Activated CD4-positive, alpha-beta T cell treated with anti-CD3 and anti-CD28 coated beads for 36 hours (primary cell): ENCODE data around the gene NET1. TPM values are rescaled to one million over a fixed set of nuclear protein-coding genes. Genes with fewer than 3 reads are reported as not detected.
A peak's percentile ranks its signal among the peaks of the same experiment; 100 is the strongest.

Experiments used
- ATAC-seq: fragments of 200-7000 bp; cut with Tn5 transposase; one replicate; pipeline ENCODE4 v1.10.0; 2021; ENCODE audit warnings: mild to moderate bottlenecking, moderate library complexity
- CTCF ChIA-PET: fragments of 350-600 bp; sonication (Branson Sonifier 250); formaldehyde crosslinking; loops from one replicate; lab custom pipeline; 2021; ENCODE audit warnings: antibody characterized with exemption; lab: Charles Lee
- POLR2A ChIA-PET: fragments of 350-600 bp; sonication (Branson Sonifier 250); formaldehyde crosslinking; loops from one replicate; lab custom pipeline; 2021; ENCODE audit warnings: antibody characterized with exemption, inconsistent platforms; lab: Charles Lee
- DNase-seq: peaks from one replicate; pipeline ENCODE4 v3.0.0-alpha.2; 2020
- H3K27ac Mint-ChIP-seq: one replicate; pipeline ENCODE4 v1.8.0; 2021; ENCODE audit warnings: mixed read lengths
- H3K27me3 Mint-ChIP-seq: one replicate; pipeline ENCODE4 v1.8.0; 2021; ENCODE audit warnings: mixed read lengths
- H3K36me3 Mint-ChIP-seq: one replicate; pipeline ENCODE4 v1.8.0; 2021; ENCODE audit warnings: low read depth, mixed read lengths
- H3K4me1 Mint-ChIP-seq: one replicate; pipeline ENCODE4 v1.8.0; 2021; ENCODE audit warnings: mixed read lengths
- H3K4me3 Mint-ChIP-seq: one replicate; pipeline ENCODE4 v1.8.0; 2021; ENCODE audit warnings: mild to moderate bottlenecking, moderate library complexity, mixed read lengths
- H3K9me3 Mint-ChIP-seq: one replicate; pipeline ENCODE4 v1.8.0; 2021; ENCODE audit warnings: low read depth, mixed read lengths
- intact Hi-C, 2 experiments: fragments of 100-400 bp; cut with DNase I in 1 of 2; cut with micrococcal nuclease in 1 of 2; formaldehyde crosslinking; loops; one replicate each; pipeline versions ENCODE4 v1.14.2 to v1.15.1; 2022 to 2024; cut with DNase I, micrococcal nuclease
- total RNA-seq, 2 experiments: library from RNA; stranded (reverse); gene quantifications; one replicate each; pipeline ENCODE4 v1.2.3, GENCODE V29; 2021

The NET1 gene
- total RNA-seq, 2 experiments from 2014 or later: 27.8 to 34.8 TPM

DNA sequence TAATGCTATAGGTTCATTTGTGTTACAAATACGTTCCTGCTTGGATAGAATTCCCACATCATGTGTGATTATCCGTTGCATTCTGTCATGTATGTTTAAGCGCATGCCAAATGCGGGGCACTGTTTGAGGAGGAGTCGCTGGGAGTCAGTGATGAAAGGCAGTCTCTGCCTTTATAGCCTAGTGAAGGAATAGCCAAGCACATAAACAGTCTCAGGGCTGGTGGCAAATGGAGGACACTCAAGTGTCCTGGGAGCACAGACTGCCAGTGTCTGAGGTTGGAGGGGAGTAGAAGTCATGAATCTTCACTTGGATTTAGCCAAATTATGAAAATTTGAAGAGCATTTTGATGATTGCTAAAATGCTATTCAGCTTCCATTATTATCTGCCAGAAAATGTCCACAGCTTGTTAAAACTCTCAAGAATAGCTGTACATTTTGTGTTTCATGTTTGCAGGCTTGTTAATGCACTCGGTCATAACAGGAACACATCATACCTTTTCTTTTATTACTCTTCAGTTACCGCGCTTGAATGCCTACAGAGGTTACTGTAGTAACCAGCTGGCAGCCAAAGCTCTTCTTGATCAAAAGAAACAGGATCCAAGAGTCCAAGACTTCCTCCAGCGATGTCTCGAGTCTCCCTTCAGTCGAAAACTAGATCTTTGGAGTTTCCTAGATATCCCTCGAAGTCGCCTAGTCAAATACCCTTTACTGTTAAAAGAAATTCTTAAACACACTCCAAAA lies 41.6 kb downstream of the NET1 start:
- Mint-ChIP-seq H3K4me1 (peaks cover 18% of the 10 kb centered on the region), H3K4me3 (no peak overlapping the region), H3K27me3 (no peaks in the 10 kb centered on the region), H3K36me3 (peaks cover 39% of the 10 kb centered on the region), H3K9me3 (no peaks in the 10 kb centered on the region), H3K27ac (no peak overlapping the region)
- ChIA-PET CTCF (interaction anchor here (0.7 to 3.6 kb wide), 3 partner anchors 10 to 615 kb away, joined by 3 to 21 read pairs (median 6); no protein-coding TSS in a partner anchor), POLR2A (no interaction called here)
- intact Hi-C loops: no loop called here
- DNase-seq: no peak
- ATAC-seq: no peak

DNA sequence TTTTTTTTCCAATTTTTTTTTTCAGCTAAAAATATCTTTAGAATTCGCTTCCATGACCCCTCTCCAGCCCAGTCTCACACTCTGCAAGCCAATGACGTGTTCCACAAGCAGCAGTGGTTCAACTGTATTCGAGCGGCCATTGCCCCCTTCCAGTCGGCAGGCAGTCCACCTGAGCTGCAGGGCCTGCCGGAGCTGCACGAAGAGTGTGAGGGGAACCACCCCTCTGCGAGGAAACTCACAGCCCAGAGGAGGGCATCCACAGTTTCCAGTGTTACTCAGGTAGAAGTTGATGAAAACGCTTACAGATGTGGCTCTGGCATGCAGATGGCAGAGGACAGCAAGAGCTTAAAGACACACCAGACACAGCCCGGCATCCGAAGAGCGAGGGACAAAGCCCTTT lies 44.2 kb downstream of the NET1 start:
- DNase-seq (no peak), ATAC-seq (no peak)
- Mint-ChIP-seq H3K9me3 (no peaks in the 10 kb centered on the region), H3K4me3 (no peak overlapping the region), H3K4me1 (peaks cover 12% of the 10 kb centered on the region), H3K27ac (no peak overlapping the region), H3K27me3 (no peaks in the 10 kb centered on the region), H3K36me3 (peaks cover 43% of the 10 kb centered on the region)
- intact Hi-C loops: no loop called here
- POLR2A ChIA-PET: no interaction called here
- CTCF ChIA-PET: interaction anchor here (0.6 to 3.6 kb wide), 3 partner anchors 13 to 131 kb away, joined by 3 to 21 read pairs (median 3); no protein-coding TSS in a partner anchor

DNA sequence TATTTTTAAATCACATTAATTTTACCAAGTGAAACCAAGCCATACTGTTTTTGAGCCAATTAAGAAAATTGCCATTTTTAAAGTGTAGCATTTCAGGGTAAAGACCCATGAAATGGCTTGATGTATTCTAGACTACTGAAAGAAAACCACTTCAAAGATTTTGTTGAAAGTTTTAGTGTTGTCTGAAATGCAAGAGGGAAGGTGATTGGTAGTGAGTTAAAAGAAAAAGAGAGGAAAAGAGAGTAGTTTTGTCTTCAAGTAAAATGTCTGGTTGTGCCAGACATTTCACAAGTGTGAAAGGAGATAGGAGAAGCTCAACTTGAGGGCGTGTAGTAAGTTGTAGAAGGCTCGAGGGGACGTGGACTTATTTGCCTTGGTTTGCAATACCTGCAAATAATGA lies 45.4 kb downstream of the NET1 start:
- Mint-ChIP-seq H3K4me3 (peak overlapping the region; percentile 3), H3K27me3 (no peaks in the 10 kb centered on the region), H3K36me3 (peaks cover 39% of the 10 kb centered on the region), H3K27ac (peak overlapping the region; percentile 48), H3K9me3 (no peaks in the 10 kb centered on the region), H3K4me1 (peaks cover 12% of the 10 kb centered on the region)
- ChIA-PET CTCF (no interaction called here), POLR2A (no interaction called here)
- intact Hi-C loops: no loop called here
- ATAC-seq (no peak), DNase-seq (no peak)

DNA sequence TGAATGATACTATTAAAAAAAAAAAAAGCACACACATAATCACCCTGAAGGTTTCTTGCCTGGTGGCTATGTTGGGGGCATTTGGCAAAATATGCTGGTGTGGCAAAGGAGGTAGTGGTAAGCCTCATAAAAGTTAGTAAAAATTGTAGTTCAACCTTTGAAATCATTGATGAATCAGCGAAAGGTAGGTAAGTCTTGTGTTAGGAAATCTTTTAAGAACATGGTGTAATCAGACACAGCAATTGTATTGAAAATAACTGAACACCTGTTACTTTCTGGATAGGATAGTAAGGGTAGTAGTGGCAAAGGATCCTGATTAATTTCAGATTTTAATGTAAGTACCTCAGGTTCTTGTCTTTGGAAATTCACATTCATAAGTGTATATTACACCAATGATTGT lies 46.1 kb downstream of the NET1 start:
- H3K36me3 Mint-ChIP-seq: peaks cover 37% of the 10 kb centered on the region
- no peak overlapping the region for H3K4me3 Mint-ChIP-seq
- H3K9me3 Mint-ChIP-seq: no peaks in the 10 kb centered on the region
- H3K4me1 Mint-ChIP-seq: peaks cover 12% of the 10 kb centered on the region
- H3K27ac Mint-ChIP-seq: no peak overlapping the region
- ChIA-PET CTCF (no interaction called here), POLR2A (no interaction called here)
- no peak for ATAC-seq
- no peaks in the 10 kb centered on the region for H3K27me3 Mint-ChIP-seq
- intact Hi-C loops: no loop called here
- DNase-seq: no peak

DNA sequence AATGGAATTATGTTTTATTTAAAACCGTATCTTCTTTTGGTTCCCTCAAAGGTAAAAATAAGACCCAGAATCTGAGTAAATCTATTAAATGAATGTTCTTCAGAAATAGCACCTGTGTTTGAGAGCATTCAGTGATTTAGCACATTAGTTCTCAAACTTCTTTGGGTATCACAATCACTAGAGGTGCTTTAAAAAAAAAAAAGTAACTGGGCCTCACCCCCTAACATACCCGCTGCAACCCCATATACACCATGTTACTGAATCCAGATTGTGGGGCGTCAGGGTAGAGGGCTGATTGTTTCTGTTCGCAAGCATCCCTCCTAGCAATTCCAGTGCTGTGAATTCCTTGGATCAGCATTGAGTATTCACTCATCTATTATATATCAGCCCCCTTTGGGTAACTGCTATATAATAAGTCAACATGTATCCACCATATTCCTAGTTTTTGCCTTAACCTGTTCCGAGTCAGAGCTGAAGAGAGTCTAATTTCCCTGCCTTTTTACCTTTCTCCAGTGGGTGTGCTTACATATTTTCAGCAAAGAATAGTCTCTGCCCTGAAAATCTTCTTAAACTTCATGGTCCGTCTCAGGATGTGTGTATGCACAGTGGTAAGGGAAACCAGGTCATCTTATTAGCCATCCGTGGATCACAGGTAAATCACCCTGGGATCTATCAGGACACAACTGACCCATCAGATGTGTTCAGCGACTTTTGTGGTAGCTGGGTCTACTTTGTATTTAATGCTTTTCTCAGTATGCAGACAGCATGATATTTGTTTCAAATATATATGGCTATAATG lies 46.8 kb downstream of the NET1 start:
- Mint-ChIP-seq H3K27me3 (no peaks in the 10 kb centered on the region), H3K36me3 (peaks cover 34% of the 10 kb centered on the region), H3K4me1 (peaks cover 12% of the 10 kb centered on the region), H3K27ac (no peak overlapping the region), H3K4me3 (no peak overlapping the region), H3K9me3 (no peaks in the 10 kb centered on the region)
- ATAC-seq: no peak
- intact Hi-C loops: no loop called here
- no peak for DNase-seq
- ChIA-PET CTCF (no interaction called here), POLR2A (no interaction called here)

DNA sequence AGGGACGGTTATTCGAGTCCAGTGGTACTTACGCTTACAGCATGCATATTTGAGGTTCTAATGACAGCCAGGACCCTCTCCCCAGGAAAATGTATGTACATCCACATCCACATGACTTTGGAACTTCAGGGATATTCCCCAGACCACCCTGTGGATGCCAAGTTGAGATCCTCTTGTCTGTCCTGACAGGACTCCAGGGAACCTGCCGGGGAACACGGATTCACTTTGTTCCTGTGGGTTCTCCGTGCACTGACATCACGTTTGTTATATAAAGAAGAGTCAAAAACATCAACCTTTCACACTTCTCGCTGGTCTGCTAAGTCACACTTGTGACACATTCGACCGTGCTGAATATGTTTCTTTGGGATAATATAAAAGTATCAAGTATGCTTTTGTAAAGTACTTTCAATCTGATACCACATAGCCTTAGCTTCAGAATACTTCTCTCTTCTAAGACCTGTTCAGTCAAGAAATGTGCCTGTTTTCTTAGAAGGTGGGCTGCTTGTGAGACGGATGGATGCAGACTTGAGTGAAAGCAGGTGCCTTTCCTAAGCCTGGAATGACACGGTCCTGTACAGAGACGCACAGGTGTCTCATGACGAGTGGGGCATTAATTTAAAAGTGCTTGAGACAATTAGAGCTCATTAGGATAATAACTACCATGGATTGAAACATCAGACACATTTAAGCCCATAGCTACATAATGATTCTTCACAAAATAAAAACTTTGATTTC lies 48.3 kb downstream of the NET1 start:
- H3K27ac Mint-ChIP-seq: no peak overlapping the region

DNA sequence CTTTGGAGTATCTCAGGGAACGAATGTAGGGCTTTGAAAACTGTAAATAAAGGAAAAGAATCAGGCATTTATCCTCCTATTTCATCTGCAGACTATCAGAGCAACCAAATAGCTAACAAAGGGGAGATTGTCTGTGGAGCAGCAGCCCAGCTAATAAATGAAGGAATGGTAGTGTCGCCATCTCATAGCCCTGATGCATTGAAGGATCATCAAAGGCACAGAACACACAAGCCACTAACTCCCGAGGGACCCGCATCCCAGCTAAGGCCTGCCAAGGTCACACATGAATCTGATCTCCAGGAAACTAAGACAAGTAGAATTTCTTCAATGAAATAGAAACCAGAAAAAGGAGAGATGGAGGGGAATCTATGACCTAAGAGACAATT lies 48.8 kb downstream of the NET1 start:
- H3K27me3 Mint-ChIP-seq: no peaks in the 10 kb centered on the region
- CTCF ChIA-PET: interaction anchor here (0.7 to 2.8 kb wide), 7 partner anchors 13 to 1278 kb away, joined by 3 to 12 read pairs (median 4); no protein-coding TSS in a partner anchor
- H3K4me3 Mint-ChIP-seq: no peak overlapping the region
- H3K9me3 Mint-ChIP-seq: no peaks in the 10 kb centered on the region
- peaks cover 12% of the 10 kb centered on the region for H3K4me1 Mint-ChIP-seq
- intact Hi-C loops: no loop called here
- H3K36me3 Mint-ChIP-seq: peaks cover 20% of the 10 kb centered on the region
- DNase-seq (no peak), ATAC-seq (no peak)
- no peak overlapping the region for H3K27ac Mint-ChIP-seq
- POLR2A ChIA-PET: interaction anchor here (0.6 kb wide), 1 partner anchor 1056 kb away, joined by 4 read pairs; no protein-coding TSS in a partner anchor

More for the DNA sequence above, 48.3 kb downstream of the NET1 start:
- Mint-ChIP-seq H3K4me3 (no peak overlapping the region), H3K36me3 (peaks cover 26% of the 10 kb centered on the region), H3K4me1 (peaks cover 12% of the 10 kb centered on the region), H3K9me3 (no peaks in the 10 kb centered on the region), H3K27me3 (no peaks in the 10 kb centered on the region)
- ATAC-seq (no peak), DNase-seq (no peak)
- ChIA-PET CTCF (interaction anchor here (0.7 to 2.8 kb wide), 6 partner anchors 13 to 1278 kb away, joined by 3 to 12 read pairs (median 5); no protein-coding TSS in a partner anchor), POLR2A (interaction anchor here (0.6 kb wide), 1 partner anchor 1056 kb away, joined by 4 read pairs; no protein-coding TSS in a partner anchor)
- intact Hi-C loops: no loop called here

DNA sequence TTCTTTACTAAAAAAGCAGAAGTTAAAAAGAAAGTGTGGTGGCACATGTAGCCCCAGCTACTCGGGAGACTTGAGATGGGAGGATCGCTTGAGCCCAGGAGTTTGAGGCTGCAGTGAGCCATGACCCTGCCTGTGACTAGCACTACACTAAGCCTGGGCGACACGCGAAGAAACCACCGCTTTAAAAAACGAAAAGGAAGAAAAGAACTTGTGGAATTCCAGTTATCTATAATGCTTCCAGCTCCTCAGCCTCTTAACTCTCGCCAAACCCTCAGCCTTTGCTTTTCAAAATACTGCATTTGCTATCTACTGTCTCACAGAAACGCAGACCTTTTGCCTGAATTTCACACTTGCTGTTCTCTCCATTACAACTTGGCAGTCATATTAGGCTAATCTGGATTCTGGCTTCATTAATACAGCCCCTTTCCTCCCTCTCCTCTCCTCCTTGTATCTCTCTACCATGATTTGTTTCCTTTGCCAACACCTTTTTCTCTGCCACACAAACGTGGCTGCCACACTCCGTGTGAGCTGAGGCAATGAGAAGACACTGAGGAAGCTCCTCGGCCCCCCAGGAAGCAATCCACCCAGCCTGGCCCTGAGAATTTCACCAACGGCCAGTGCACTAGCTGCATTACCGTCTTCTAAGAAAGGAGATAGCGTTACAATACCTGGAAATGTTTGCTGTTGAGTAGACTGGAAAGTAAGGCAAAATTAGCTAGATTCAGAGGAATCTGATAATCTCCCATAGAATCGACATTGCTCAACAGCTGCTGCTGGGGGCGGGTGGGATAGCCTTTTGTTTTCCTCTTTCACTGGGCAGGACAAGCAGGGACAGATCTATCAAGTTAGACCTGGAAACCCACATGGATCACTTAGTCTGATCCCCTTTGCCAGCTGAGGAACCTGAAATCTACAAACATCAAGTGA lies 49.8 kb downstream of the NET1 start:
- DNase-seq: no peak
- intact Hi-C loops: no loop called here

DNA sequence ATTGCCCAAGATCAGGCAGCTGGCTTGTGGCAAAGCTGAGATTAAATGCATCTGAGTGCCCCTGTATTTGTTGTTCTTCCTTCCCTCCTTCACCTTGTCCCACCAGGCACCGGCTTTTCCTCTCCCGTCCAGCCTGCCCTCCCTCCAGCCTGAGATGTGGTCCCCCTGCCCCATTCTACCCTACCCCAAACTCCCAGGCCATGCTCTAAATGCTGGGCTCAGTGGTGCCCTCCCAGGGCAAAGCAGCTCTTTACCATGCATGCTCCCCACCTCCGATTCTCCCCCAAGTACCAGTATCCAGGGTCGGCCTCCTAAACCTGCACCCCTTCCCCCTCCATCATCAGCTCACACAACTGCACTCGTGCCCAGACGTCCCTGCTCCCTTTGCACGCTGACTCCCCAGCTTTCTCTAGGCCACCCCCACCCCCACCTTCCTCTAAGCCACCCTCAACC lies 50.5 kb downstream of the NET1 start:
- POLR2A ChIA-PET: interaction anchor here (0.9 kb wide), 2 partner anchors 86 to 160 kb away, joined by 3 read pairs; no protein-coding TSS in a partner anchor
- Mint-ChIP-seq H3K9me3 (no peaks in the 10 kb centered on the region), H3K27ac (no peak overlapping the region), H3K4me3 (no peak overlapping the region), H3K36me3 (peaks cover 10% of the 10 kb centered on the region), H3K27me3 (no peaks in the 10 kb centered on the region), H3K4me1 (peaks cover 12% of the 10 kb centered on the region)
- ATAC-seq (no peak), DNase-seq (no peak)
- intact Hi-C loops: no loop called here
- CTCF ChIA-PET: interaction anchor here (2.1 to 2.8 kb wide), 3 partner anchors 16 to 161 kb away, joined by 6 to 12 read pairs (median 11); no protein-coding TSS in a partner anchor

More for the DNA sequence above, 49.8 kb downstream of the NET1 start:
- no peaks in the 10 kb centered on the region for H3K27me3 Mint-ChIP-seq
- H3K9me3 Mint-ChIP-seq: no peaks in the 10 kb centered on the region
- peaks cover 12% of the 10 kb centered on the region for H3K36me3 Mint-ChIP-seq
- ChIA-PET POLR2A (interaction anchor here (0.9 kb wide), 1 partner anchor 161 kb away, joined by 3 read pairs; no protein-coding TSS in a partner anchor), CTCF (interaction anchor here (0.6 to 2.8 kb wide), 5 partner anchors 16 to 161 kb away, joined by 3 to 12 read pairs (median 6); no protein-coding TSS in a partner anchor)
- H3K4me3 Mint-ChIP-seq: no peak overlapping the region
- no peak overlapping the region for H3K27ac Mint-ChIP-seq
- peaks cover 17% of the 10 kb centered on the region for H3K4me1 Mint-ChIP-seq
- ATAC-seq: no peak

DNA sequence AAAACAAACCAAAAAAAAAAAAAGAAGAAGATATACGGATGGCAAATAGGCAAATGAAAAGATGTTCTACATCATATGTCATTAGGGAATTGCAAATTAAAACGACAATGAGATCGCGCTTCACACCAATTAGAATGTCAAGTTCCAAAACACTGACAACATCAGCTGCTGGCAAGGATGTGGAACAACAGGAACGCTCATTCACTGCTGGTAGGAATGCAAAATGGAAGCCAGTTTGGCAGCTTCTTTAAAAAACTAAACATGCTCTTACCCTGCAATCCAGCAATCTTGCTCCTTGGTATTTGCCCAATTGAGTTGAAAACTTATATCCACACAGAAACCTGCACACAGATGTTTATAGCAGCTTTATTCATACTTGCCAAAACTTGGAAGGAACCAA lies 52.2 kb downstream of the NET1 start:
- no peaks in the 10 kb centered on the region for H3K9me3 Mint-ChIP-seq
- intact Hi-C loops: no loop called here
- H3K4me3 Mint-ChIP-seq: no peak overlapping the region
- POLR2A ChIA-PET: no interaction called here
- H3K27me3 Mint-ChIP-seq: no peaks in the 10 kb centered on the region
- CTCF ChIA-PET: no interaction called here
- no peak for DNase-seq
- ATAC-seq: no peak
- no peak overlapping the region for H3K27ac Mint-ChIP-seq
- no peaks in the 10 kb centered on the region for H3K36me3 Mint-ChIP-seq
- peaks cover 5% of the 10 kb centered on the region for H3K4me1 Mint-ChIP-seq
